B cell (primary cell): Measurements from ENCODE around the gene NEUROD4. TPM values are rescaled to one million over a fixed set of nuclear protein-coding genes. Genes with fewer than 3 reads are reported as not detected.
A peak's percentile ranks its signal among the peaks of the same experiment; 100 is the strongest.

Experiments used
- ATAC-seq: fragments of 200-7000 bp; cut with Tn5 transposase; one replicate; pipeline ENCODE4 v1.10.0; 2021; ENCODE audit warnings: low read depth, mild to moderate bottlenecking, moderate number of reproducible peaks, moderate library complexity
- CTCF ChIA-PET: fragments of 350-600 bp; sonication (Branson Sonifier 250); formaldehyde crosslinking; loops from one replicate; lab custom pipeline; 2021; ENCODE audit warnings: antibody characterized with exemption, inconsistent platforms; lab: Charles Lee
- POLR2A ChIA-PET: fragments of 350-600 bp; sonication (Branson Sonifier 250); formaldehyde crosslinking; loops from one replicate; lab custom pipeline; 2021; ENCODE audit warnings: antibody characterized with exemption; lab: Charles Lee
- DNase-seq: peaks from one replicate; pipeline ENCODE4 v3.0.0; 2013
- H2AFZ ChIP-seq: 2 replicates; pipeline ENCODE4 v1.6.1; 2012; ENCODE audit warnings: mild to moderate bottlenecking, low read depth, low read length; ENCODE audit not compliant: insufficient read depth, poor library complexity, severe bottlenecking
- H3K27ac ChIP-seq, 2 donors: 1 replicate in 1 of 2; 2 replicates in 1 of 2; pipeline ENCODE4 v1.5.1; 2012 to 2013; ENCODE audit warnings: low read length in 2 of 2, mild to moderate bottlenecking in 2 of 2, moderate library complexity in 1 of 2
- H3K27me3 ChIP-seq, 4 experiments: fragments of 200-600 bp in 1 of 4; sonication (generic) in 1 of 4; replicated peaks in 1 of 4; 1 replicate in 2 of 4; 2 replicates in 2 of 4; pipeline versions ENCODE4 v1.6.1 to v1.7.0; 2013 to 2016; ENCODE audit warnings: low read length in 3 of 4, mild to moderate bottlenecking in 2 of 4, mixed read lengths in 1 of 4, moderate library complexity in 1 of 4; ENCODE audit not compliant: insufficient read depth in 4 of 4, control insufficient read depth in 3 of 4; ENCODE audit errors: control extremely low read depth in 1 of 4
- H3K36me3 ChIP-seq, 2 experiments: replicated peaks in 1 of 2; 1 replicate in 1 of 2; 2 replicates in 1 of 2; pipeline versions ENCODE4 v1.6.1 to v1.7.1; 2013; ENCODE audit warnings: low read length in 1 of 2; ENCODE audit not compliant: insufficient read depth in 2 of 2, control insufficient read depth in 1 of 2; ENCODE audit errors: control extremely low read depth in 1 of 2, extremely low read depth in 1 of 2
- H3K4me1 ChIP-seq, 2 donors: fragments of 200-600 bp in 1 of 2; sonication (generic) in 1 of 2; 1 replicate in 1 of 2; 2 replicates in 1 of 2; pipeline versions ENCODE4 v1.5.1 to v1.6.1; 2013 to 2017; ENCODE audit warnings: low read length in 2 of 2; ENCODE audit not compliant: control insufficient read depth in 2 of 2, insufficient read depth in 2 of 2
- H3K4me2 ChIP-seq: replicated peaks from 2 replicates; pipeline ENCODE3; 2012; ENCODE audit warnings: mild to moderate bottlenecking, low read depth, low read length; ENCODE audit not compliant: poor library complexity, severe bottlenecking
- H3K4me3 ChIP-seq, 5 experiments: fragments of 200-600 bp in 1 of 5; sonication (generic) in 1 of 5; 1 replicate in 3 of 5; 2 replicates in 2 of 5; pipeline versions ENCODE4 v1.5.1 to v1.7.0; 2011 to 2016; ENCODE audit warnings: low read length in 4 of 5, mild to moderate bottlenecking in 4 of 5, low read depth in 2 of 5, control low read depth in 1 of 5, moderate library complexity in 1 of 5; ENCODE audit not compliant: insufficient read depth in 1 of 5; ENCODE audit errors: control extremely low read depth in 1 of 5, extremely low read depth in 1 of 5
- H3K79me2 ChIP-seq: fragments of 200-600 bp; sonication (generic); one replicate; pipeline ENCODE4 v1.6.0; 2016; ENCODE audit warnings: low read length; ENCODE audit not compliant: control insufficient read depth, insufficient read depth
- H3K9ac ChIP-seq: fragments of 200-600 bp; sonication (generic); 2 replicates; pipeline ENCODE4 v1.6.1; 2017; ENCODE audit warnings: mild to moderate bottlenecking, low read length, moderate library complexity
- H3K9me3 ChIP-seq, 3 donors: one replicate each; pipeline versions ENCODE4 v1.6.1 to v1.7.1; 2013; ENCODE audit warnings: low read length in 2 of 3; ENCODE audit not compliant: control insufficient read depth in 2 of 3, insufficient read depth in 1 of 3; ENCODE audit errors: control extremely low read depth in 1 of 3
- H4K20me1 ChIP-seq: 2 replicates; pipeline ENCODE4 v1.6.0; 2012; ENCODE audit warnings: mild to moderate bottlenecking, low read length; ENCODE audit not compliant: insufficient read depth, control insufficient read depth, poor library complexity, severe bottlenecking
- H3K27ac Mint-ChIP-seq: one replicate; pipeline ENCODE4 v1.8.0; 2021; ENCODE audit warnings: mixed read lengths
- H3K27me3 Mint-ChIP-seq: one replicate; pipeline ENCODE4 v1.8.0; 2021; ENCODE audit warnings: mixed read lengths
- H3K4me1 Mint-ChIP-seq: one replicate; pipeline ENCODE4 v1.8.0; 2021; ENCODE audit warnings: mixed read lengths
- H3K4me3 Mint-ChIP-seq: one replicate; pipeline ENCODE4 v1.8.0; 2021; ENCODE audit warnings: mixed read lengths
- H3K9me3 Mint-ChIP-seq: one replicate; pipeline ENCODE4 v1.8.0; 2022; ENCODE audit warnings: mixed read lengths; ENCODE audit not compliant: insufficient read depth
- EZH2 ChIP-seq: IDR thresholded peaks from 2 replicates; pipeline ENCODE4 v1.6.1; 2012; ENCODE audit warnings: borderline replicate concordance, low read depth, mild to moderate bottlenecking, moderate library complexity, low read length; ENCODE audit not compliant: insufficient read depth, poor library complexity, severe bottlenecking
- WGBS: methylation state at CpG from one replicate; pipeline ENCODE4 v1.1.5; 2013; ENCODE audit warnings: missing lambda C conversion rate; ENCODE audit not compliant: insufficient coverage; 5-methylcytosine and 5-hydroxymethylcytosine counted together
- intact Hi-C: fragments of 100-400 bp; cut with micrococcal nuclease; formaldehyde crosslinking; loops from one replicate; pipeline ENCODE4 v1.10.0; 2022
- polyA plus RNA-seq: library from polyadenylated mRNA; depleted of rRNA; stranded (reverse); fragments of >200 nt; gene quantifications from 2 replicates; pipeline ENCODE4 v1.2.3, GENCODE V29; 2012
- total RNA-seq, 2 donors: library from RNA; stranded (reverse); fragments of 120-200 nt in 1 of 2; gene quantifications; 1 replicate in 1 of 2; 2 replicates in 1 of 2; pipeline versions ENCODE4 v1.2.3 to v1.2.4, GENCODE V29; 2013 to 2022
- TF ChIP-seq, protein P1 (sequence below): fragments of 200-600 bp; IDR thresholded peaks from one replicate; pipeline ENCODE4 v1.8.0; 2022; ENCODE audit warnings: antibody characterized with exemption, mild to moderate bottlenecking

NEUROD4 gene
- total and polyA plus RNA-seq, 2 donors (not counting 1 experiment from before 2014, with no cell fraction given) = not detected

DNA sequence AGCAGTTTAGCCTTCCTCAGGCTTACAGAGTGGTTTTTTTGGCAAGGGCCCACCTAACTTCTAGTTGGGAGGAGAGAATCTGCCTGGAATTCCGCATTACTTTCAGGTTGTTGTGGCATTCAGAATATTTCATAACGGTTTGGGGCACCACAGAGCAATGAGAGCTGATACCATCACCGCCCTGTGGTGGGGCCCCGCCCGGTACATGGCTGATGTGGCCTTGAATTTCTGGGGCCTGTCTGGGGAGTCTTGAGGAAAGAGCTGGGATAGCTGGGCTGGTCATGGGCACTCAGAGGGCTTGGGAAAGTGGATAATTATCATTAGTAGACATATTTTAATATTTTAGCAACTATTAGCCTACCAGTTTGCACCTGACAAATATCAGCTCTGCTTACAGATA lies 39.4 kb upstream of the NEUROD4 start:
- POLR2A ChIA-PET = no interaction called here
- no peak overlapping the region for H3K27ac ChIP-seq
- H3K4me3 ChIP-seq = no peak overlapping the region
- intact Hi-C loops = no loop called here
- no peak overlapping the region for H3K9ac ChIP-seq
- H3K9me3 Mint-ChIP-seq = no peaks in the 10 kb centered on the region
- ATAC-seq (no peak), DNase-seq (no peak)
- no peak overlapping the region for H3K4me3 Mint-ChIP-seq
- H3K4me2 ChIP-seq = no peak overlapping the region
- H2AFZ ChIP-seq = no peak overlapping the region
- H3K79me2 ChIP-seq = peaks cover 66% of the 10 kb centered on the region
- no peak overlapping the region for H3K27ac Mint-ChIP-seq
- no peaks in the 10 kb centered on the region for H3K27me3 Mint-ChIP-seq
- H3K9me3 ChIP-seq = no peaks in the 10 kb centered on the region
- no peaks in the 10 kb centered on the region for H4K20me1 ChIP-seq
- TF ChIP-seq, protein P1, sequence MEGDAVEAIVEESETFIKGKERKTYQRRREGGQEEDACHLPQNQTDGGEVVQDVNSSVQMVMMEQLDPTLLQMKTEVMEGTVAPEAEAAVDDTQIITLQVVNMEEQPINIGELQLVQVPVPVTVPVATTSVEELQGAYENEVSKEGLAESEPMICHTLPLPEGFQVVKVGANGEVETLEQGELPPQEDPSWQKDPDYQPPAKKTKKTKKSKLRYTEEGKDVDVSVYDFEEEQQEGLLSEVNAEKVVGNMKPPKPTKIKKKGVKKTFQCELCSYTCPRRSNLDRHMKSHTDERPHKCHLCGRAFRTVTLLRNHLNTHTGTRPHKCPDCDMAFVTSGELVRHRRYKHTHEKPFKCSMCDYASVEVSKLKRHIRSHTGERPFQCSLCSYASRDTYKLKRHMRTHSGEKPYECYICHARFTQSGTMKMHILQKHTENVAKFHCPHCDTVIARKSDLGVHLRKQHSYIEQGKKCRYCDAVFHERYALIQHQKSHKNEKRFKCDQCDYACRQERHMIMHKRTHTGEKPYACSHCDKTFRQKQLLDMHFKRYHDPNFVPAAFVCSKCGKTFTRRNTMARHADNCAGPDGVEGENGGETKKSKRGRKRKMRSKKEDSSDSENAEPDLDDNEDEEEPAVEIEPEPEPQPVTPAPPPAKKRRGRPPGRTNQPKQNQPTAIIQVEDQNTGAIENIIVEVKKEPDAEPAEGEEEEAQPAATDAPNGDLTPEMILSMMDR = no peak
- TF ChIP-seq EZH2 = no peak
- H3K4me1 Mint-ChIP-seq = peaks cover 68% of the 10 kb centered on the region
- 83% methylated on average over 5 of the region's 5 CpGs for WGBS
- no peaks in the 10 kb centered on the region for H3K27me3 ChIP-seq
- H3K36me3 ChIP-seq = peaks cover 7 to 14% of the 10 kb centered on the region in 2 experiments
- CTCF ChIA-PET = interaction anchor here (6.3 kb wide), 1 partner anchor 13 kb away, joined by 37 read pairs; no protein-coding TSS in a partner anchor
- peaks cover 29 to 34% of the 10 kb centered on the region in 2 donors for H3K4me1 ChIP-seq

- H3K4me3 ChIP-seq = no peak overlapping the region
- H4K20me1 ChIP-seq = no peaks in the 10 kb centered on the region
- no peaks in the 10 kb centered on the region for H3K9me3 Mint-ChIP-seq
- H3K4me3 Mint-ChIP-seq = no peak overlapping the region
- no peak for TF ChIP-seq EZH2
- TF ChIP-seq, protein P1 = no peak
- peak overlapping the region; percentile 39 for H3K27ac Mint-ChIP-seq
- H2AFZ ChIP-seq = no peak overlapping the region
- 65% methylated on average over 2 of the region's 2 CpGs for WGBS
- CTCF ChIA-PET = interaction anchor here (0.6 to 4.9 kb wide), 4 partner anchors 11 to 95 kb away, joined by 3 to 57 read pairs (median 30); no protein-coding TSS in a partner anchor
- intact Hi-C loops = no loop called here
- POLR2A ChIA-PET = no interaction called here
- H3K4me2 ChIP-seq = no peak overlapping the region
- H3K4me1 ChIP-seq = peaks cover 30 to 39% of the 10 kb centered on the region in 2 donors
- no peak for ATAC-seq
- peaks cover 66% of the 10 kb centered on the region for H3K79me2 ChIP-seq
- no peaks in the 10 kb centered on the region for H3K27me3 Mint-ChIP-seq
- no peak for DNase-seq
- H3K9ac ChIP-seq = no peak overlapping the region
- H3K27me3 ChIP-seq = no peaks in the 10 kb centered on the region
- H3K4me1 Mint-ChIP-seq = peaks cover 71% of the 10 kb centered on the region
- H3K9me3 ChIP-seq = no peaks in the 10 kb centered on the region
- H3K36me3 ChIP-seq = peaks cover 7 to 8% of the 10 kb centered on the region in 2 experiments
- H3K27ac ChIP-seq = no peak overlapping the region
Measured at GRCh38 chr12:54981796-54982195, 38.0 kb upstream of the NEUROD4 start.
